Measurements from ENCODE around the gene GIT2.
"Not testable (repeated sequence)": the region's sequence is repeated elsewhere in the genome, so short reads cannot be mapped to it uniquely, and the experiment has no call there.

DNA sequence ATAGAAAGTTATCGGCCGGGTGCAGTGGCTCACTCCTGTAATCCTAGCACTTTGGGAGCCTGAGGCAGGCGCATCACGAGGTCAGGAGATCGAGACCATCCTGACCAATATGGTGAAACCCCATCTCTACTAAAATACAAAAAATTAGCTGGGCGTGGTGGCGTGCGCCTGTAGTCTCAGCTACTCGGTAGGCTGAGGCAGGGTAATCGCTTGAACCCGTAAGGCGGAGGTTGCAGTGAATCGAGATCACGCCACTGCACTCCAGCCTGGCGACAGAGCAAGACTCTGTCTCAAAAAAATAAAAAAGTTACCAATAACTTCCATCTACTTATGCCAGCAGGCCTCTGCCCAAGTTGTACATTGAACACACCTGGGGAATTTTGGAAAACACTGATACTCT, 96.8 kb downstream of the GIT2 start:
- TF ChIP-seq POLR2A (IDR thresholded peaks at IDR 0.05) = not testable (repeated sequence)
- TF ChIP-seq, protein P1, sequence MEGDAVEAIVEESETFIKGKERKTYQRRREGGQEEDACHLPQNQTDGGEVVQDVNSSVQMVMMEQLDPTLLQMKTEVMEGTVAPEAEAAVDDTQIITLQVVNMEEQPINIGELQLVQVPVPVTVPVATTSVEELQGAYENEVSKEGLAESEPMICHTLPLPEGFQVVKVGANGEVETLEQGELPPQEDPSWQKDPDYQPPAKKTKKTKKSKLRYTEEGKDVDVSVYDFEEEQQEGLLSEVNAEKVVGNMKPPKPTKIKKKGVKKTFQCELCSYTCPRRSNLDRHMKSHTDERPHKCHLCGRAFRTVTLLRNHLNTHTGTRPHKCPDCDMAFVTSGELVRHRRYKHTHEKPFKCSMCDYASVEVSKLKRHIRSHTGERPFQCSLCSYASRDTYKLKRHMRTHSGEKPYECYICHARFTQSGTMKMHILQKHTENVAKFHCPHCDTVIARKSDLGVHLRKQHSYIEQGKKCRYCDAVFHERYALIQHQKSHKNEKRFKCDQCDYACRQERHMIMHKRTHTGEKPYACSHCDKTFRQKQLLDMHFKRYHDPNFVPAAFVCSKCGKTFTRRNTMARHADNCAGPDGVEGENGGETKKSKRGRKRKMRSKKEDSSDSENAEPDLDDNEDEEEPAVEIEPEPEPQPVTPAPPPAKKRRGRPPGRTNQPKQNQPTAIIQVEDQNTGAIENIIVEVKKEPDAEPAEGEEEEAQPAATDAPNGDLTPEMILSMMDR (IDR thresholded peaks at IDR 0.05 in 8 of 11, conservative IDR thresholded peaks at IDR 0.05 in 3 of 11) = not testable (repeated sequence)

Data from spleen (tissue), 7 donors.